Non-pigmented ciliary epithelial cell (primary cell): Measurements from ENCODE around the gene SAMM50.

Source experiments
- DNase-seq: peaks from one replicate; pipeline ENCODE4 v3.0.0-alpha.2; 2010; ENCODE audit warnings: low read depth

The SAMM50 gene

GRCh38 chr22:43955040-43955882 is at the start of gene SAMM50:
Gene SAMM50 (plus strand): TSS chr22:43955442. CDS start chr22:43955578, 136 bp downstream.
- peak; percentile 45 for DNase-seq

DNA sequence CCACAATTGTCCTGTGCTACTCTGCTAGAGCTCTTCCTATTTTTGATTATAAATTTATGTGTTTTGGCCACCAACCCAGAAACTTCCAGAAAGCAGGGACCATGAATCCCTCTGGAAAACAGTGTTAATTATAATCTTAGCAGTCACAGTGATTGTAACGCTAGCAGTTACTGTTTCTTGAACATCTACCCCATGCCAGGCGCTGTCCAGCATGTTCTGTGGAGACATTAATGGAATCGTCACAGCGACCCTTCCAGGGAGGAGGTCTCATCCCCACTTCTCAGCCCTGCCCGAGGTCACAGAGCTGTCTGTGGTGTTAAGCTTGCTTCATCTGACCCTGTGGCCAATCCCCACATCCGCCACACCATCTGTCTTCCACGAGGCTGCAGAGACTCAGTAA is 49.6 kb upstream of the SAMM50 start:
- DNase-seq: no peak

DNA sequence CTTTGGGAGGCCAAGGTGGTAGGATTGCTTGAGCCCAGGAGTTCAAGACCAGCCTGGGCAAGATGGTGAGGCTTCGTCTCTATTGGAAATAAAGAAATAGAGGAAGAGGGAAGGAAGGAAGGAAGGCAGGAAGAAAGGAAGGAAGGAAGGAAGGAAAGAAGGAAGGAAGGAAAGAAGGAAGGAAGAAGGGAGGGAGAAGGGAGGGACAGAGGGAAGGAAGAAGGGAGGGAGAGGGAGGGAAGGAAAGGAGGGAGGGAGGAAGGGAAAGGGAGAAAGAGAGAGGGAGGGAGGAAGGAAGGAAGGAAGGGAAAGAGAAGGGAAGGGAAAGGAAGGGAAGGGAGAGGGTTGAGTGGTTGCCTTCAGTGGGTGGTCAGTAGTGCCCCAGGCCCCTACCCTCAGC is 45.5 kb upstream of the SAMM50 start:
- DNase-seq: no peak

- DNase-seq: no peak
These were observed 45.0 kb upstream of the SAMM50 start for GRCh38 chr22:43910178-43910695.

- DNase-seq: no peak
These were observed 43.9 kb upstream of the SAMM50 start for GRCh38 chr22:43911351-43911750.

DNA sequence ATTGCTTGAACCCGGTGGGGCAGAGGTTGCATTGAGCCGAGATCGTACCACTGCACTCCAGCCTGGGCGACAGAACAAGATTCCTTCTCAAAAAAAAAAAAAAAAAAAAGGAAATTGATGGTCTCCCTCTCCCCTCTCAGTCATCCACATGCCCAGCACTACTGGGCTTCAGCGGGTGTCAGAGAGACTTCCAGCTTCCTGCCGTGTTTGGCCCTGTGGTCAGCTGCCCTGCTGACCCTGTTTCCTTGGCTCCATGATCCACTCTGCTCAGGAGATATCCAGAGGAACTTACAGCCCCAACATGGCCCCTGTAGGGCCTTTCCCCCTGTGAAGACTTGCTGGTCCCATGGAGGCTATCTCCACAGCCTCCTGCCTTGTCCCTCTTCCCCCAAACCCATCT is 37.7 kb upstream of the SAMM50 start:
- DNase-seq: no peak

DNA sequence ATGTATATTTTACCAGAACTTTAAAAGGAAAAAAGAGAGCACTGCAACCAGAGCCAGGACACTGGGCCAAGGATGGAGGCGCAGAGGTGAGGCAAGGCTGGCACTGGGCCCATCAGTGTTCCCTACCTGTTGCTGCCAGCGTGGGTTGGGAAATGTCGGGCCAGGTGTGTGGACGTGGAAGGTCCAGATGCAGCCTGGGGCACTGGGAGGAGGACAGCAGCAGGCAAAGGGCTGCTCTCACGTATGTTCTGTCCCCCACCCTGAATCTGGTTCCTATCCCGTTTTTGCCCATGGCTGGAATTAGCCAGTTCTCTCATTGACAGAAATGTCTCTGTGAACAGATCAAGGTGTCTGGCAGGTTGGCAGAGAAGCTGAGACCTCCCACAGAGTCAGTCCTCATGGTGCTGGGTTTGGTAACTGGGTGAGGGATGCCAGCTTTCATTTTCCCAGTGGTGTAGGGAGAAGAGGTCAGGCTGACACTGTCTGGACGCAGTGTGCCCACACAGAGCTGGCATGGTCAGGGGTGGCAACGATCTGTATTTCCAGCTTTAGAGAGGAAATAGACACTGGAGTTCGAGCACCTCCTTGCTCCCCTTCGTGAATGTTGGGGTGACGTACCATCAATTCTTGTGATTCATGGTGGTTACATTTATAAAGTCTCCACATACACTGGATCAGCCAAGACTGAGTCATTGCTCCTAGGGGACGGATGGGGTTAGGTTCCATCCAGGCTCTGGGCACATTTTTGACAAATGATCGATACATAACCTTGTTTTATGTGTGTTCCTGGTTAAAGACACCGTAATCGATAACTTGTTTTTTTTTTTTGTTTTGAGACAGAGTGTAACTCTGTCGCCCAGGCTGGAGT is 35.9 kb upstream of the SAMM50 start:
- DNase-seq: no peak

- DNase-seq: no peak
These were observed 33.9 kb upstream of the SAMM50 start for GRCh38 chr22:43921370-43921769.

DNA sequence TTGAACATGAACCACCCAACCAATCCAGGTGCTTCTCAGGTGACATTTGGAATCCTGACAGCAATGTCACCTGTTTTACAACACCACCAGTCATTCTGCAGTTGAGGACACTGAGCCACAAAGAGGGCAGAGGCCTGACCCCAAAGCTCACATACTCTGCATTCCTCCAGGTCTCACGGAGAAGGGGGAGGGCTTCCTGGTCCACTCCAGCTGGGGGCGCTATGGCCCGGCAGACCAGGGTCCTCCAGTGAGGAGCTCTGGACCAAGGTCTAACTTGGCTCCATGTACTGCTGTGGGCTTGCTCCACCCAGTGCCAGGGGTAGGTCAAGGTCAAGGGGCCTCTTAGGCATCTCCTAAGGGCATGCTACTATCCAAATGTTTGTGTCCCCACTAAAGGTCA is 33.1 kb upstream of the SAMM50 start:
- no peak for DNase-seq

- no peak for DNase-seq
These were observed 32.1 kb upstream of the SAMM50 start for GRCh38 chr22:43923191-43923590.

- DNase-seq: peak; percentile 54
These were observed 31.4 kb upstream of the SAMM50 start, which contains the start of gene PNPLA3 for GRCh38 chr22:43923631-43924464. Gene PNPLA3 (plus strand): TSS chr22:43923805. CDS start chr22:43923912, 107 bp downstream.

GRCh38 chr22:43924877-43925276 is 30.4 kb upstream of the SAMM50 start:
- DNase-seq: no peak

DNA sequence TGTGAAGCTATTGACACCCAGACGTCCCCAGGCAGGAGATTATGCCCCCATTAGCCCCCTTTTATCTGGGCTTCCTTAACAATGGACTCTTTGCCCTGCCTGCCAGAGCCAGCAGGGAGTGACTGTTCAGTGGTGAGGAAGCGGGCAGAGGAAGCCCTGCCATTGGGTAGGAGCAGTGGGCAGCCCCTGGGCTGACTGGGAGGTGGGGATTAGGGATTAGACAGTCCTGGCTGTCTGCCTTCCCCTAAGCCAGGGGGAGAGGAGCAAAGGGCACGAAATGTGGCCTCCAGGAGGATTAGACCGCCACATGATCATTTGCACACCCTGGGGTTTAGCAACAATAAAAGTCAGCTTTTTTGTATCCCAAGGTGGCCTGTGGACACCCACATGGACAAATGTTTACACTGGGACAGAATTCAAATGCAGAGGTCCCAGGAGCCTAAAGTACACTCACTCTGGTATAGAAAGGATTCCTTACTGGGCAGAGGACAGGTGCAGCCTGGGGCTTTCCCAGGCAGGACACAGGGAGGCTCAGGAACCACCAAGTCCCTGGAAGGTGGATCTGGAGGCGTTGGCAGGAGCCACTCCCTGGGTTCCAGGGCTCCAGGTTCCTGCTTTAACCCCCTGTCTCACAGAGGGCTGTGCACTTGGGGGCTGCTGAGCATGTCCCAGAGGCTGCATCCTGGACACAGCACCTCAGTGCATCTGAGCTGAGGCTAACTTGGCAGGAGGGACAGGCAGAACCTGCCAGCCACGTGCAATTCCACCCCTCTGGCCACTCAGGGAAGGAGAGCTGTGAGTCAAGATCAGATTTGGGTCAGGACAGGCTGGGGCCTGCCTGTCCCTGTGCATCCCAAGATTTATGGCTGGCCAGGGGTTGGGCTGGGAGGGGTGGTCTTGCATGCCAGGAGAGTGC is 29.6 kb upstream of the SAMM50 start:
- no peak for DNase-seq

DNA sequence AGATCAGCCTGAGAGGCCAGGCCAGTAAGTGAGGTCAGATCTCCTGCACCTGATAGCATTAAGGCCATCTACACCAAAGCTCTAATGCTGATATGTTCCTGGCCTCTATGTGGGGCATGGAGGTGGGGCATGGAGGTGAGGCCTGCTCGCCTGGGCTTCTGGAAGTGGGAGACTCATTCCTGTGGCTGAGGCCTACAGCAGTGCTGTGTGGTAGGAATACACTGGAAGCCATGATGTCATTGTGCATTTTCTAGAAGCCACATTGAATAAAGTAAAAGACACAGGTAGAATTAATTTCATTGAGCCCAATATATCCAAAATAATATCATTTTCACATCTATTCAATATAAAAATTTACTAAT is 28.9 kb upstream of the SAMM50 start:
- DNase-seq: no peak

GRCh38 chr22:43928468-43928867 is 26.8 kb upstream of the SAMM50 start:
- no peak for DNase-seq

DNA sequence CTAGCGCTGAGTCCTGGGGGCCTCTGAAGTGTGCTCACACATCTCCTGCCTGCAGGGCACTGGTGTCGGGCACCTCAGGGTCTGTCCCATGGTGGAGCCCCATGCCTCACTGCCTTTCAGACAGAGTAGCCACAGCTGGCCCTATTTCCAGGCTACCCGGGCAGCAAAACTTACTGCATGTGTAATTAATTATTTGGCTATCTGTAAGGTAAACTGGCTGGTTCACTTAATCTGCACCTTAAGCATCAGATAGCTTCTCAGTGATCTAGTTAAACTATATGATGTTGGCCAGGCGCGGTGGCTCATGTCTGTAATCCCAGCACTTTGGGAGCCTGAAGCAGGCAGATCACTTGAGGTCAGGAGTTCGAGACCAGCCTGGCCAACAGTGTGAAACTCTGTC is 26.3 kb upstream of the SAMM50 start:
- no peak for DNase-seq

DNA sequence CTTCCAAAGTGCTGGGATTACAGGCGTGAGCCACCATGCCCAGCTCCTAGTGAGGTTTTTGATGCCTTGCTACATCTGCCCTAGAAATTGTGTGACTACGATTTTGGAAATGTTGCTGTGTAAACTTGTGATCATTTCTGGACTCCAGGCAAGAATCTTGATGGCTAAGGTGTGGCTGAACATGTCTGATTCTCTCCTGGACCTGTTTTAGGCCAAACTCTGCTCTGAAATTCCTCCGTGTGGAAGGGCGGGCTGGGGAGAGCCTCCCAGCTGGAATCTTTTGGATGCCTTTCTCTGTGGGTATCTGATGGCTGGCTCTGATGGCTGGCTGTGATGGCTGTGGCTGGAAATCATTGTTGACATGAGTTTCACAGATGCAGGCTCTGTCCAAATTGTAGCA is 23.5 kb upstream of the SAMM50 start:
- DNase-seq: no peak

DNA sequence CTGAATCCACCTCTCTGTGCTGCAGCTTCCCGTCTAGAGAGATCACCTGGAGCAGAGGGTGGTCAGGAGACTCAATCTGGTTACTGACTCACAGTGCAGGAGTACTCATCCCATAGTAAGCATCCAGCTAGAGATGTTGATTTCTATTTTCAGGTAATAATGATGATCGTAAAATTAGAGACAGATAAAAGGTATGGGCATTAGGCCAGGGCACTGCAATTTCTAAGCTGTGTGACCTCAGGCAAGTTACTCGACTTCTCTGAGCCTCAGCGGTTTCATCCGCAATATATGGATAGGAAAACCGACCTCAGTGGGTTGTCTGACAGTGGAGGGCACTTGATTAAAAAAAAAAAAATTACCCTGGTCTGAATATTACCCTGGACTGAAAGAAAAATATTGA is 13.8 kb upstream of the SAMM50 start:
- no peak for DNase-seq

GRCh38 chr22:43944670-43945430 is 10.4 kb upstream of the SAMM50 start:
- DNase-seq: no peak
